ENCODE measurements around the gene GPI.
A peak's percentile ranks its signal among the peaks of the same experiment; 100 is the strongest.

GPI gene

GRCh38 chr19:34404109-34404909 lies 39.3 kb downstream of the GPI start, which contains the start of gene PDCD2L:
TSS of gene PDCD2L (plus strand) at chr19:34404399. CDS start at chr19:34404431, 32 bp downstream.
- H3K27me3 ChIP-seq (ENCODE audit: control insufficient read depth, insufficient read depth, low read length): no peaks in the 10 kb centered on the region
- peak within 1 kb of the TSS; percentile 48 for H3K27ac ChIP-seq
- H3K9ac ChIP-seq: peak within 1 kb of the TSS; percentile 22
- H2AFZ ChIP-seq: peak within 1 kb of the TSS; percentile 93
- peak within 1 kb of the TSS; percentile 70 for H3K4me3 ChIP-seq (ENCODE audit: low read depth, low read length)
- H3K79me2 ChIP-seq: no peaks in the 10 kb centered on the region
- H3K4me2 ChIP-seq (ENCODE audit: low read length): peak within 1 kb of the TSS; percentile 84
- no peaks in the 10 kb centered on the region for H3K36me3 ChIP-seq (ENCODE audit: control insufficient read depth, insufficient read depth, low read length)
- peaks cover 4% of the 10 kb centered on the region for H3K4me1 ChIP-seq
- TF ChIP-seq CTCF (IDR thresholded peaks at IDR 0.05): no peak
- H3K9me3 ChIP-seq (ENCODE audit: control insufficient read depth, low read length): no peaks in the 10 kb centered on the region

DNA sequence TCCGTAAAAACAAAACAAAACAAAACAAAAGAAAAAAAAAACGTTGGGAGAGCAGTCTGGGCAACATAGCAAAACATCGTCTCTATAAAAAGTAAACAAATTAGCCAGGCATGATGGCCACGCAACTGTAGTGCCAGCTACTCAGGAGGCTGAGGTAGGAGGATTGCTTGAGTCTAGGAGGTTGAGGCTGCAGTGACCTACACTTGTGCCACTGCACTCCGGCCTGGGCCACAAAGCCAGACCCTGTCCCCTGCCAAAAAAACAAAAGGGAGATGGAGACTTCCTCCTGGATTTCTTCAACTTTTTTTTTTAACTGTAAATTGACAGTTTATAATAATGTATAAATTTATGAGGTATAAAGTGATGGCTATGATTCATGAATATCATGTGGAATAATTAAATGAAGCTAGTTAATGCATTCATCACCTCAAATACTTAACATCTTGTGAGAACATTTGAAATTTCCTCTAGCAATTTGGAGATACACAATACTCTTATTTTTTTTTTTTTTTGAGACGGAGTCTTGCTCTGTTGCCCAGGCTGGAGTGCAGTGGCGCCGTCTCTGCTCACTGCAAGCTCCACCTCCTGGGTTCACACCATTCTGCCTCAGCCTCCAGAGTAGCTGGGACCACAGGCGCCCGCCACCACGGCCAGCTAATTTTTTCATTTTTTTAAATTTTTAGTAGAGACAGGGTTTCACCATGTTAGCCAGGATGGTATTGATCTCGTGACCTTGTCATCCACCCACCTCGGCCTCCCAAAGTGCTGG lies 41.1 kb downstream of the GPI start:
- H3K4me3 ChIP-seq (ENCODE audit: low read depth, low read length): no peak overlapping the region
- H3K9me3 ChIP-seq (ENCODE audit: control insufficient read depth, low read length): no peaks in the 10 kb centered on the region
- no peak overlapping the region for H3K9ac ChIP-seq
- no peak overlapping the region for H3K4me2 ChIP-seq (ENCODE audit: low read length)
- H2AFZ ChIP-seq: no peak overlapping the region
- no peaks in the 10 kb centered on the region for H3K36me3 ChIP-seq (ENCODE audit: control insufficient read depth, insufficient read depth, low read length)
- H3K79me2 ChIP-seq: no peaks in the 10 kb centered on the region
- no peak for TF ChIP-seq CTCF (IDR thresholded peaks at IDR 0.05)
- H3K27me3 ChIP-seq (ENCODE audit: control insufficient read depth, insufficient read depth, low read length): no peaks in the 10 kb centered on the region
- H3K4me1 ChIP-seq: no peaks in the 10 kb centered on the region
- H3K27ac ChIP-seq: no peak overlapping the region

DNA sequence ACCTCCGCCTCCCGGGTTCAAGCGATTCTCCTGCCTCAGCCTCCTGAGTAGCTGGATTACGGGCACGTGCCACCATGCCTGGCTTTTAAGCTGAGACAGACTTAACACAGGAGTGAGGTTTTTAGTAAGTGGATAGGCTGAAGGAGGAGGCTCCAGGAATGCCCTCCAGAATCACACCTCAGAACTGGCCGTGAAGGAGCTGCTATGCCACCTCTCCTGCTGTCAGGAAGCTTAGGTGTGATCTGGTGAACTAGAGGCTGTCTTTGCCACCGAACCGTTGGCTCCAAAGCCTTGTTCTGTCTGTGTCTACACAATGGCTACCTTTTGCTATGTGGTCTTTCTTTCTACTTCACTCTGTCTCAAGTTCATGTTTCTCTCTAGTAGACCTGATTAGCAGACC lies 43.4 kb downstream of the GPI start:
- Histone ChIP-seq H3K4me2 (ENCODE audit: low read length) (no peak overlapping the region), H3K4me3 (ENCODE audit: low read depth, low read length) (no peak overlapping the region), H3K9ac (no peak overlapping the region), H3K27ac (no peak overlapping the region), H3K27me3 (ENCODE audit: control insufficient read depth, insufficient read depth, low read length) (no peaks in the 10 kb centered on the region), H2AFZ (no peak overlapping the region), H3K79me2 (no peaks in the 10 kb centered on the region), H3K36me3 (ENCODE audit: control insufficient read depth, insufficient read depth, low read length) (no peaks in the 10 kb centered on the region), H3K9me3 (ENCODE audit: control insufficient read depth, low read length) (no peaks in the 10 kb centered on the region), H3K4me1 (no peaks in the 10 kb centered on the region)
- TF ChIP-seq CTCF (IDR thresholded peaks at IDR 0.05): no peak

DNA sequence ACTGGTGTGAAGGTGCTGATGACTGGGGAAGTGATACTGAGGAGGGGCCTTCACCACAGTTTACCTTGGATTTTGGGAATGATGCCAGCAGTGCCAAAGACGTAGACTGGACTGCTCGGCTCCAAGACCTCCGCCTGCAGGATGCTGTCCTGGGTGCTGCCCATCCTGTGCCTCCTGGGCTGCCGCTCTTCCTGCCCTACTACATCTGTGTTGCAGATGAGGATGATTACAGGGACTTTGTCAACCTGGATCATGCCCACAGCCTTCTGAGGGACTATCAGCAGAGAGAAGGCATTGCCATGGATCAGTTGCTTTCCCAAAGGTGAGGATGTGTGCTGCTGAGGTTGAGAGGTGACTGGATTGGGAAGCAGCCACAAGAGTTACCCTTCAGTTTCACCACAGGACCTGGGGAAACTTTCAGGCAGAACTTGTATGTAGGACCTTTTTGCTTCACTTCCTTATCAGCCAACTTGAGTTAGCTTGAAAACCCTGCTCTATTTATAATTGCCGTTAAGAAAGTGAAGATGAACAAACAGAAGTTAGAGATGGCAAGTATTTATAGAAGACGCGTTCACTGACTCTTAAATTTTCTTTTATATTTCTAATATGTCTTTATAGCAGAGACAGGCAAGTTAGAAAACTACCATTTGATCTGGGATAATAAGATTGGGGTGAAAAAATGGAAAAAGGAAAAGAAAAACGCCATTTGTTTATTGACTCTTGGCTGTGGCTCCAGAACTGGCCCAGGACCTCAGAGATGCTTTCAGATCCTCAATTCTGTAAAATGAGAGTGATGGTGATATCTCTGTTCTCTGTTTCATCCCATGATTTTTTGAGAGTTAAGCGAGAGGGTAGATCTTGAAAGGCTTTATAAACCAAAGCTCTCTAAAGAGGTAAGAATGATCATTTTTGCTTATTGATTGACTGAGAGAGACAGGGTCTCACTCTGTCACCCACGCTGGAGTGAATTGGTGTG lies 44.5 kb downstream of the GPI start:
- Histone ChIP-seq H3K27ac (no peak overlapping the region), H3K4me3 (ENCODE audit: low read depth, low read length) (no peak overlapping the region), H3K79me2 (no peaks in the 10 kb centered on the region), H3K4me2 (ENCODE audit: low read length) (no peak overlapping the region), H3K9ac (no peak overlapping the region), H3K36me3 (ENCODE audit: control insufficient read depth, insufficient read depth, low read length) (no peaks in the 10 kb centered on the region), H3K27me3 (ENCODE audit: control insufficient read depth, insufficient read depth, low read length) (no peaks in the 10 kb centered on the region), H2AFZ (no peak overlapping the region), H3K9me3 (ENCODE audit: control insufficient read depth, low read length) (no peaks in the 10 kb centered on the region), H3K4me1 (no peaks in the 10 kb centered on the region)
- no peak for TF ChIP-seq CTCF (IDR thresholded peaks at IDR 0.05)

Measured in parathyroid adenoma (tissue), 2 donors.